ENCODE measurements around the gene TMEM272. TPM values are rescaled to one million over a fixed set of nuclear protein-coding genes. Genes with fewer than 3 reads are reported as not detected.

The TMEM272 gene
- total and polyA plus RNA-seq, 2 of the 13 experiments (the other 11 are each of a cell fraction or from before 2014, with no cell fraction given): 0.37 to 0.62 TPM

DNA sequence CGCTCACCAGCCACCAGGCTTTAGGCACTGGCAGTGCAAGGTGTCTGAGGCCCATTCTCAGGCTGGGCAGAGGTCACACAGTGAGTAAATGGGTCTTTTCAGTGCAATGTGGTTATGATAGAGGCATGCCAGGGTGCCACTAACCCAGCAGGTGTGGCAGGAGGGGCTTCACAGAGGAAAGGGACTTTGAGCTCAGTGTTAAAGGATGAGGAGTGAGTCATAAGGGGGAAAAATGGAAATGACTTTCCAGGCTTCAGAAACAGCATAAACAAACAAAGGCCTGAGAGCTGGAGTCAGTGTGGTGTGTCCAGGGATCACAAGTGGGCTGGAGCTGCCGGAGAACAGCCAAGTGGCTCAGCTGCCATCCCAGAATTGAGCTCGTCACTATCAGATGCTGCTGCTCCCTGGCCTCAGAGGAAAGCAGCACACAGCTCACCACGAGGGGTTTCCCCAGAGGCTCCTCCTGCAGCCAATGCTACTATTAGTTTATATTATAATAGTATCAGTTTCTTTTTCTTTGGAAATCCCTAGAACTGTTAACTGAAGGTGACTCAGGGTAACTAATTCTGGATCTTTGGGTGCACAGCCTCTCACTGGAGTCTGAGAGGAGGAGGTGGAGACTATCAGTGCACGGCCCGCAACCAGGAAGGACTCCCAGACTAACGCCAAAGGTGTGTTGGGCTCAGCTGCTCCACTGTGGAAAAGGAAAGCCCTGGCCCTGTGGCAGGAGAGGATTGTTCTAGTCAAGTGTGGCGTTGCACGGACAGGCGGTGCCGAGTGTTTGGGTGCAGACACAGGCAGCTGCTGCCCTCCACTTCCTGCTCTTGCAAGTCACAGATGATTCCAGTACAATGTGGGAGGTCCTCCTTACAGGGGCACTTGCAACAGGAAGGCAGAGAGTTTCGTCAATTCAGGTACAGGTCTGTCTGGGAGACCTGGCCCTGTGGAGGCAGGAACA is 80.5 kb downstream of the TMEM272 start (continued):
- TF ChIP-seq, protein P1, sequence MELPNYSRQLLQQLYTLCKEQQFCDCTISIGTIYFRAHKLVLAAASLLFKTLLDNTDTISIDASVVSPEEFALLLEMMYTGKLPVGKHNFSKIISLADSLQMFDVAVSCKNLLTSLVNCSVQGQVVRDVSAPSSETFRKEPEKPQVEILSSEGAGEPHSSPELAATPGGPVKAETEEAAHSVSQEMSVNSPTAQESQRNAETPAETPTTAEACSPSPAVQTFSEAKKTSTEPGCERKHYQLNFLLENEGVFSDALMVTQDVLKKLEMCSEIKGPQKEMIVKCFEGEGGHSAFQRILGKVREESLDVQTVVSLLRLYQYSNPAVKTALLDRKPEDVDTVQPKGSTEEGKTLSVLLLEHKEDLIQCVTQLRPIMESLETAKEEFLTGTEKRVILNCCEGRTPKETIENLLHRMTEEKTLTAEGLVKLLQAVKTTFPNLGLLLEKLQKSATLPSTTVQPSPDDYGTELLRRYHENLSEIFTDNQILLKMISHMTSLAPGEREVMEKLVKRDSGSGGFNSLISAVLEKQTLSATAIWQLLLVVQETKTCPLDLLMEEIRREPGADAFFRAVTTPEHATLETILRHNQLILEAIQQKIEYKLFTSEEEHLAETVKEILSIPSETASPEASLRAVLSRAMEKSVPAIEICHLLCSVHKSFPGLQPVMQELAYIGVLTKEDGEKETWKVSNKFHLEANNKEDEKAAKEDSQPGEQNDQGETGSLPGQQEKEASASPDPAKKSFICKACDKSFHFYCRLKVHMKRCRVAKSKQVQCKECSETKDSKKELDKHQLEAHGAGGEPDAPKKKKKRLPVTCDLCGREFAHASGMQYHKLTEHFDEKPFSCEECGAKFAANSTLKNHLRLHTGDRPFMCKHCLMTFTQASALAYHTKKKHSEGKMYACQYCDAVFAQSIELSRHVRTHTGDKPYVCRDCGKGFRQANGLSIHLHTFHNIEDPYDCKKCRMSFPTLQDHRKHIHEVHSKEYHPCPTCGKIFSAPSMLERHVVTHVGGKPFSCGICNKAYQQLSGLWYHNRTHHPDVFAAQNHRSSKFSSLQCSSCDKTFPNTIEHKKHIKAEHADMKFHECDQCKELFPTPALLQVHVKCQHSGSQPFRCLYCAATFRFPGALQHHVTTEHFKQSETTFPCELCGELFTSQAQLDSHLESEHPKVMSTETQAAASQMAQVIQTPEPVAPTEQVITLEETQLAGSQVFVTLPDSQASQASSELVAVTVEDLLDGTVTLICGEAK (IDR thresholded peaks at IDR 0.05): no peak
- TF ChIP-seq, protein P1 (CRISPR knock-in tag; IDR thresholded peaks at IDR 0.05): no peak
- TF ChIP-seq, protein P2, sequence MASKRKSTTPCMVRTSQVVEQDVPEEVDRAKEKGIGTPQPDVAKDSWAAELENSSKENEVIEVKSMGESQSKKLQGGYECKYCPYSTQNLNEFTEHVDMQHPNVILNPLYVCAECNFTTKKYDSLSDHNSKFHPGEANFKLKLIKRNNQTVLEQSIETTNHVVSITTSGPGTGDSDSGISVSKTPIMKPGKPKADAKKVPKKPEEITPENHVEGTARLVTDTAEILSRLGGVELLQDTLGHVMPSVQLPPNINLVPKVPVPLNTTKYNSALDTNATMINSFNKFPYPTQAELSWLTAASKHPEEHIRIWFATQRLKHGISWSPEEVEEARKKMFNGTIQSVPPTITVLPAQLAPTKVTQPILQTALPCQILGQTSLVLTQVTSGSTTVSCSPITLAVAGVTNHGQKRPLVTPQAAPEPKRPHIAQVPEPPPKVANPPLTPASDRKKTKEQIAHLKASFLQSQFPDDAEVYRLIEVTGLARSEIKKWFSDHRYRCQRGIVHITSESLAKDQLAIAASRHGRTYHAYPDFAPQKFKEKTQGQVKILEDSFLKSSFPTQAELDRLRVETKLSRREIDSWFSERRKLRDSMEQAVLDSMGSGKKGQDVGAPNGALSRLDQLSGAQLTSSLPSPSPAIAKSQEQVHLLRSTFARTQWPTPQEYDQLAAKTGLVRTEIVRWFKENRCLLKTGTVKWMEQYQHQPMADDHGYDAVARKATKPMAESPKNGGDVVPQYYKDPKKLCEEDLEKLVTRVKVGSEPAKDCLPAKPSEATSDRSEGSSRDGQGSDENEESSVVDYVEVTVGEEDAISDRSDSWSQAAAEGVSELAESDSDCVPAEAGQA (IDR thresholded peaks at IDR 0.05; ENCODE audit: low read depth): no peak
- TF ChIP-seq, protein P2 (CRISPR knock-in tag; IDR thresholded peaks at IDR 0.05; ENCODE audit: borderline replicate concordance): no peak
- TF ChIP-seq, protein P3, sequence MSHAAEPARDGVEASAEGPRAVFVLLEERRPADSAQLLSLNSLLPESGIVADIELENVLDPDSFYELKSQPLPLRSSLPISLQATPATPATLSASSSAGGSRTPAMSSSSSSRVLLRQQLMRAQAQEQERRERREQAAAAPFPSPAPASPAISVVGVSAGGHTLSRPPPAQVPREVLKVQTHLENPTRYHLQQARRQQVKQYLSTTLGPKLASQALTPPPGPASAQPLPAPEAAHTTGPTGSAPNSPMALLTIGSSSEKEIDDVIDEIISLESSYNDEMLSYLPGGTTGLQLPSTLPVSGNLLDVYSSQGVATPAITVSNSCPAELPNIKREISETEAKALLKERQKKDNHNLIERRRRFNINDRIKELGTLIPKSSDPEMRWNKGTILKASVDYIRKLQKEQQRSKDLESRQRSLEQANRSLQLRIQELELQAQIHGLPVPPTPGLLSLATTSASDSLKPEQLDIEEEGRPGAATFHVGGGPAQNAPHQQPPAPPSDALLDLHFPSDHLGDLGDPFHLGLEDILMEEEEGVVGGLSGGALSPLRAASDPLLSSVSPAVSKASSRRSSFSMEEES (CRISPR knock-in tag; IDR thresholded peaks at IDR 0.05): peak; percentile 28; the same call in 1 of the 2 replicates
- TF ChIP-seq, protein P4, sequence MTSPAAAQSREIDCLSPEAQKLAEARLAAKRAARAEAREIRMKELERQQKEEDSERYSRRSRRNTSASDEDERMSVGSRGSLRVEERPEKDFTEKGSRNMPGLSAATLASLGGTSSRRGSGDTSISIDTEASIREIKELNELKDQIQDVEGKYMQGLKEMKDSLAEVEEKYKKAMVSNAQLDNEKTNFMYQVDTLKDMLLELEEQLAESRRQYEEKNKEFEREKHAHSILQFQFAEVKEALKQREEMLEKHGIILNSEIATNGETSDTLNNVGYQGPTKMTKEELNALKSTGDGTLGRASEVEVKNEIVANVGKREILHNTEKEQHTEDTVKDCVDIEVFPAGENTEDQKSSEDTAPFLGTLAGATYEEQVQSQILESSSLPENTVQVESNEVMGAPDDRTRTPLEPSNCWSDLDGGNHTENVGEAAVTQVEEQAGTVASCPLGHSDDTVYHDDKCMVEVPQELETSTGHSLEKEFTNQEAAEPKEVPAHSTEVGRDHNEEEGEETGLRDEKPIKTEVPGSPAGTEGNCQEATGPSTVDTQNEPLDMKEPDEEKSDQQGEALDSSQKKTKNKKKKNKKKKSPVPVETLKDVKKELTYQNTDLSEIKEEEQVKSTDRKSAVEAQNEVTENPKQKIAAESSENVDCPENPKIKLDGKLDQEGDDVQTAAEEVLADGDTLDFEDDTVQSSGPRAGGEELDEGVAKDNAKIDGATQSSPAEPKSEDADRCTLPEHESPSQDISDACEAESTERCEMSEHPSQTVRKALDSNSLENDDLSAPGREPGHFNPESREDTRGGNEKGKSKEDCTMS (CRISPR knock-in tag; conservative IDR thresholded peaks at IDR 0.05): no peak
- TF ChIP-seq NPAS2 (CRISPR knock-in tag; IDR thresholded peaks at IDR 0.05; ENCODE audit: borderline replicate concordance) (no peak), BRD4 (CRISPR knock-in tag; IDR thresholded peaks at IDR 0.05) (no peak)

Measured in HepG2 (cell line).